ENCODE measurements around the gene PCDH9.

GRCh38 chr13:67069117-67069767 is 160.9 kb downstream of the PCDH9 start:
- TF ChIP-seq CTCF (IDR thresholded peaks at IDR 0.05) (no peak), POLR2A (IDR thresholded peaks at IDR 0.05) (no peak)

All from right lobe of liver (tissue), 4 donors.